ENCODE data around the gene STK4. TPM values are rescaled to one million over a fixed set of nuclear protein-coding genes. Genes with fewer than 3 reads are reported as not detected.

The STK4 gene
- total RNA-seq, 2 donors from 2014 or later = 28.9 to 29.9 TPM

DNA sequence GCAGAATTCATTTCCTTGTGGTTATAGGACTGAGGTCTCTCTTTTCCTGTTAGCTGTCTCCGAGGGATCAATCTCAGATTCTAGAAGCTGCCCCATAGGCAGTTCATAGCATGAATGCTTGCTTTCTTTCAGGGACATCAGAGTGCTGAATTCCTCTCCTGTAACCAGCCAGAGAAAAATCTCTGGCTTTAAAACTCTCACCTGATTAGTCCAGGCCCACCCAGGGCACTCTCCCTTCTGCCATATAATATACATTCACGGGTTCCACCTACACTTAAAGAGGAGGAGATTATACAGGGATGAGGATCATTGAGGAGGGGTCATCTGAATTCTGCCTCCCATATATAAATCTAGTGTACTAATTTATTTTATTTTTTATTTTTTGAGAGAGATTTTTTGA, 136.8 kb downstream of the STK4 start:
- Histone ChIP-seq H3K27me3 (peaks cover 7% of the 10 kb centered on the region), H3K9ac (ENCODE audit: low read depth in 2 of 2, low read length in 2 of 2) (no peak overlapping the region), H3K4me3 (no peak overlapping the region), H3K36me3 (no peaks in the 10 kb centered on the region), H3K4me1 (no peaks in the 10 kb centered on the region), H3K9me3 (no peaks in the 10 kb centered on the region), H3K27ac (no peak overlapping the region)
- no peak for DNase-seq
- intact Hi-C loops (cut with DNase I) = no loop called here
- TF ChIP-seq, protein P1, sequence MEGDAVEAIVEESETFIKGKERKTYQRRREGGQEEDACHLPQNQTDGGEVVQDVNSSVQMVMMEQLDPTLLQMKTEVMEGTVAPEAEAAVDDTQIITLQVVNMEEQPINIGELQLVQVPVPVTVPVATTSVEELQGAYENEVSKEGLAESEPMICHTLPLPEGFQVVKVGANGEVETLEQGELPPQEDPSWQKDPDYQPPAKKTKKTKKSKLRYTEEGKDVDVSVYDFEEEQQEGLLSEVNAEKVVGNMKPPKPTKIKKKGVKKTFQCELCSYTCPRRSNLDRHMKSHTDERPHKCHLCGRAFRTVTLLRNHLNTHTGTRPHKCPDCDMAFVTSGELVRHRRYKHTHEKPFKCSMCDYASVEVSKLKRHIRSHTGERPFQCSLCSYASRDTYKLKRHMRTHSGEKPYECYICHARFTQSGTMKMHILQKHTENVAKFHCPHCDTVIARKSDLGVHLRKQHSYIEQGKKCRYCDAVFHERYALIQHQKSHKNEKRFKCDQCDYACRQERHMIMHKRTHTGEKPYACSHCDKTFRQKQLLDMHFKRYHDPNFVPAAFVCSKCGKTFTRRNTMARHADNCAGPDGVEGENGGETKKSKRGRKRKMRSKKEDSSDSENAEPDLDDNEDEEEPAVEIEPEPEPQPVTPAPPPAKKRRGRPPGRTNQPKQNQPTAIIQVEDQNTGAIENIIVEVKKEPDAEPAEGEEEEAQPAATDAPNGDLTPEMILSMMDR (IDR thresholded peaks at IDR 0.05) = no peak

DNA sequence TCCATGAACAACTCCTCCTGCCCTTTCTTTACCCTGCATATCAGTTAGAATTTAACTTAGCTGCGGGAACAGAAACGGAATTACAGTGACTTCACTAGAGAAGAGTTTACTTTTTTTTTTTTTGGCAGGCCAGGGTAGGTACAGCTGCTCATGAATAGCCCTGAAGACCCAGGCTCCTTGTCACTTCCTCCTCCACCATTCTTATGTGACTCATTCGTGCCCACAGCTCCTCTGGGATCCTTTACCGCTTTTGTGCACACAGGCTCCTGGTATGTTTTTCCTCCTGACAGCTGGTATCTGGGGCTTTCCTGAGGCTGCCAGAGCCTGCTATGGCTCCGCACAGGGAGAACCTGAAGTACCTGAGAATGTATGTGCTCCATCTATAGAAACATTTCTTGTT, 138.5 kb downstream of the STK4 start:
- Histone ChIP-seq H3K9ac (ENCODE audit: low read depth in 2 of 2, low read length in 2 of 2) (no peak overlapping the region), H3K27me3 (peaks cover 5% of the 10 kb centered on the region), H3K9me3 (no peaks in the 10 kb centered on the region), H3K36me3 (no peaks in the 10 kb centered on the region), H3K4me3 (no peak overlapping the region), H3K27ac (no peak overlapping the region), H3K4me1 (no peaks in the 10 kb centered on the region)
- DNase-seq = no peak
- intact Hi-C loops (cut with DNase I) = no loop called here
- TF ChIP-seq, protein P1 (IDR thresholded peaks at IDR 0.05) = no peak

DNA sequence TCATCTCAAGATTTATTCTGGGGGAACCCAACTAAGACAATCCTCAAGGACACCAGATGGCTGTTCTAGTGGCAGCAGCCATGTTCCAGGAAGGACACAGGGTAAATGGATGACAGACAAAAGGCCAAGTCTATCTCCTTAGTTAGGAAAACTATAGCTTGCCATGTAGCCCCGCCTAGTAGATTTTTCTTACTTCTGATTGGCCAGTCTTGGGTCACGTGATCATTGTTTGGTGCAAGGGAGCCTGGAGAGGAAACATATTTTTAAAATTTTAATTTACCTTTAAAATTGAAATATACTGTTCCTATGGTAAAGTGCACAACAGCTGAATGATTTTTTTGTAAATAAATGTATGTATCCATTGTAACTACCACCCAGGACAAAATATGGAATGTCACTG, 139.0 kb downstream of the STK4 start:
- Histone ChIP-seq H3K9me3 (no peaks in the 10 kb centered on the region), H3K4me1 (no peaks in the 10 kb centered on the region), H3K36me3 (no peaks in the 10 kb centered on the region), H3K27me3 (no peaks in the 10 kb centered on the region), H3K4me3 (no peak overlapping the region), H3K9ac (ENCODE audit: low read depth in 2 of 2, low read length in 2 of 2) (no peak overlapping the region), H3K27ac (no peak overlapping the region)
- intact Hi-C loops (cut with DNase I) = no loop called here
- TF ChIP-seq, protein P1 (IDR thresholded peaks at IDR 0.05) = no peak
- DNase-seq = no peak

DNA sequence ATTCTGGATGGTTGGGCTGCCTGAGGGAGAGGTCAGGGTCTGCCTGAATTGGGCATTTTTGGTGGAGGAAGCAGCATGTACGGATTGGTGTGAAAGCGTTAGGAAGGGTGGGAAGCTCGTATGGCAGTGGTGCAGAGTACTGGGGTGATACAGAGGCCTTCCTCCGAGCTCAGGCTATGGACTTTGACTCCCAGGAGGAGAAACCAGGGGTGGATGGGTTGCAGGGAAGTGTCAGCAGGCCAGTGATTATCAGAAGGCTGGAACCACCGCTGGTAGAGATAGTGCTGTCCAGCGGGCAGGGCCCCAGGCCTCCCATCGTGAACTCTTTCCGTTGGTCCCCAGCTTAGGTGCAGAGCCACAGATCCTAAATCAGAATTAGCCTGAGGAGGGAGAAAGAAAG, 143.3 kb downstream of the STK4 start:
- no peaks in the 10 kb centered on the region for H3K27me3 ChIP-seq
- no peak for DNase-seq
- no peaks in the 10 kb centered on the region for H3K9me3 ChIP-seq
- no peaks in the 10 kb centered on the region for H3K36me3 ChIP-seq
- intact Hi-C loops (cut with DNase I) = no loop called here
- TF ChIP-seq, protein P1 (IDR thresholded peaks at IDR 0.05) = no peak
- H3K9ac ChIP-seq (ENCODE audit: low read depth in 2 of 2, low read length in 2 of 2) = no peak overlapping the region
- H3K4me1 ChIP-seq = no peaks in the 10 kb centered on the region
- H3K27ac ChIP-seq = no peak overlapping the region
- no peak overlapping the region for H3K4me3 ChIP-seq

DNA sequence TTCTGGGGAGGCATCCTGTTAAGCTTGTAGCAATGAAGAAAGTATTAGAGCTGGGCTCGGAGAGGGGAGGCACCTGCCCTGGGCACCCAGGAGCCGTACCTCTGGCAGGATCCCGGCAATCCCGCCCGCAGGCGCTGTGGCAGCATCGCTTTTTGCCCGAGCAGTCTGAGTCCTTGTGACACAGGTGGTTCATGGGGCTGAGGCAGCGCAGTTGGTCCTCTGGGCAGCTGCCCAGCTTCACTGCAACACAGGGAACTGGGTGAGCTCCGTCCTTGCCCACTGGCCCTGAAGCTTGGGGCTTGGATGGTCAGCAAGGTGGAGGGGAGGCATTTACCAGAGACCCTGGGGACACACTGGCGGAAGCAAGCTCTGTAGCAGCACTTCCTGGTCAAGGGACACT, 144.0 kb downstream of the STK4 start:
- no peak overlapping the region for H3K9ac ChIP-seq (ENCODE audit: low read depth in 2 of 2, low read length in 2 of 2)
- no peaks in the 10 kb centered on the region for H3K36me3 ChIP-seq
- no peaks in the 10 kb centered on the region for H3K4me1 ChIP-seq
- H3K9me3 ChIP-seq = no peaks in the 10 kb centered on the region
- intact Hi-C loops (cut with DNase I) = no loop called here
- H3K4me3 ChIP-seq = no peak overlapping the region
- H3K27me3 ChIP-seq = no peaks in the 10 kb centered on the region
- TF ChIP-seq, protein P1 (IDR thresholded peaks at IDR 0.05) = no peak
- DNase-seq = no peak
- H3K27ac ChIP-seq = no peak overlapping the region

DNA sequence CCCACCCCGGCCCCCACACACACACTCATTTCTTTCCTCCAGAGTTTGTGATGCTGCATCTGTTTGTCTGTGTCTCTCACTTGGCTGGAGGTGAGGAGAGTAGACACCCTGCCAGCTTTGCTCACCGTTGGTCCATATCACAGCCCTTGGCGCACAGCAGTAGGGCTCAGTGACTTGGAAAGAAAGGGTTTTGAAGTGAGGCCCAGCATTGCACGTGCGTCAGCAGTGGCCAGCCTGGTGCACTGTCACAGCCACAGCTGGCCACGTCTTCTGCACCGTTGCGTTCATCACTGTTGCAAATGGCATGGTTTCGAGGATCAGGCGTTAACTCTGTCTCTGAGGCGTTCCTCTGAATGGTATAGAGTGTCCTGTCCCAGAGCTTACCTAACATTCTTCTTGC, 145.0 kb downstream of the STK4 start:
- H3K9me3 ChIP-seq = no peaks in the 10 kb centered on the region
- TF ChIP-seq, protein P1 (IDR thresholded peaks at IDR 0.05) = no peak
- intact Hi-C loops (cut with DNase I) = no loop called here
- no peaks in the 10 kb centered on the region for H3K4me1 ChIP-seq
- no peak overlapping the region for H3K9ac ChIP-seq (ENCODE audit: low read depth in 2 of 2, low read length in 2 of 2)
- no peak overlapping the region for H3K4me3 ChIP-seq
- H3K27ac ChIP-seq = no peak overlapping the region
- H3K36me3 ChIP-seq = no peaks in the 10 kb centered on the region
- DNase-seq = no peak
- no peaks in the 10 kb centered on the region for H3K27me3 ChIP-seq

All from colonic mucosa (tissue), 4 donors.